SK-N-SH (cell line): ENCODE results near the gene RBP3. TPM values are rescaled to one million over a fixed set of nuclear protein-coding genes. Genes with fewer than 3 reads are reported as not detected.

Experiments used
- CTCF ChIA-PET: fragments of 300-600, 350-600 bp; formaldehyde crosslinking; extraction: SDS; loops from one replicate; lab custom pipeline; 2021; lab: Yijun Ruan, JAX
- POLR2A ChIA-PET: fragments of 350-600 bp; sonication (Branson Sonifier 250); formaldehyde crosslinking; extraction: SDS; loops from one replicate; lab custom pipeline; 2020; ENCODE audit warnings: antibody characterized with exemption, inconsistent platforms; lab: Yijun Ruan, JAX
- DNase-seq: peaks from one replicate; pipeline ENCODE4 v3.0.0; 2012
- H2AFZ ChIP-seq: fragments of 200-600 bp; sonication (generic); 2 replicates; pipeline ENCODE4 v1.8.1; 2016; ENCODE audit warnings: antibody characterized with exemption, mild to moderate bottlenecking, low read depth
- H3F3A ChIP-seq: fragments of 200-600 bp; sonication (generic); replicated peaks from 2 replicates; pipeline ENCODE3; 2016; ENCODE audit warnings: antibody characterized with exemption, mild to moderate bottlenecking; ENCODE audit not compliant: insufficient read depth
- H3K27ac ChIP-seq, 2 experiments: fragments of 200-500 bp in 1 of 2; fragments of 200-600 bp in 1 of 2; sonication (Bioruptor generic) in 1 of 2; sonication (generic), shearing (Covaris generic) in 1 of 2; 2 replicates each; pipeline versions ENCODE4 v1.5.1 to v1.6.1; 2014 to 2016; ENCODE audit warnings: low read depth in 2 of 2, inconsistent platforms in 1 of 2, low read length in 1 of 2, mild to moderate bottlenecking in 1 of 2, mixed read lengths in 1 of 2
- H3K27me3 ChIP-seq: fragments of 200-600 bp; sonication (generic), shearing (Covaris generic); 2 replicates; pipeline ENCODE4 v1.6.1; 2016; ENCODE audit warnings: mixed run types; ENCODE audit not compliant: insufficient read depth
- H3K36me3 ChIP-seq, 2 experiments: fragments of 200-500 bp in 1 of 2; fragments of 200-600 bp in 1 of 2; sonication (Bioruptor generic) in 1 of 2; sonication (generic) in 1 of 2; replicated peaks in 1 of 2; 2 replicates each; pipeline versions ENCODE3 to v1.5.1; 2014 to 2016; ENCODE audit warnings: low read length in 1 of 2, mild to moderate bottlenecking in 1 of 2; ENCODE audit not compliant: insufficient read depth in 2 of 2, control insufficient read depth in 1 of 2
- H3K4me1 ChIP-seq, 2 experiments: fragments of 200-500 bp in 1 of 2; fragments of 200-600 bp in 1 of 2; sonication (Bioruptor generic) in 1 of 2; sonication (generic), shearing (Covaris generic) in 1 of 2; 2 replicates each; pipeline versions ENCODE4 v1.5.1 to v1.6.1; 2014 to 2016; ENCODE audit warnings: low read depth in 1 of 2, low read length in 1 of 2, mixed run types in 1 of 2; ENCODE audit not compliant: insufficient read depth in 2 of 2, control insufficient read depth in 1 of 2
- H3K4me2 ChIP-seq: fragments of 200-600 bp; sonication (generic), shearing (Covaris generic); 2 replicates; pipeline ENCODE4 v1.6.1; 2017; ENCODE audit warnings: mixed run types
- H3K4me3 ChIP-seq, 2 experiments: fragments of 200-500 bp in 1 of 2; fragments of 200-600 bp in 1 of 2; sonication (Bioruptor generic) in 1 of 2; sonication (generic), shearing (Covaris generic) in 1 of 2; 2 replicates each; pipeline versions ENCODE4 v1.5.1 to v1.8.1; 2014 to 2016; ENCODE audit warnings: low read depth in 2 of 2, inconsistent platforms in 1 of 2, low read length in 1 of 2, mild to moderate bottlenecking in 1 of 2, mixed read lengths in 1 of 2, moderate library complexity in 1 of 2
- H3K79me2 ChIP-seq: fragments of 200-600 bp; sonication (generic); 2 replicates; pipeline ENCODE4 v1.8.1; 2017; ENCODE audit warnings: mild to moderate bottlenecking; ENCODE audit not compliant: insufficient read depth
- H3K9ac ChIP-seq: fragments of 200-600 bp; sonication (generic); 2 replicates; pipeline ENCODE4 v1.6.1; 2017; ENCODE audit warnings: mixed run types
- H3K9me2 ChIP-seq: fragments of 200-600 bp; sonication (generic); 2 replicates; pipeline ENCODE4 v1.6.1; 2017; ENCODE audit warnings: mixed run types
- H3K9me3 ChIP-seq: fragments of 200-600 bp; sonication (generic); 2 replicates; pipeline ENCODE4 v1.6.1; 2017; ENCODE audit warnings: mixed run types, mild to moderate bottlenecking, moderate library complexity
- H4K20me1 ChIP-seq: fragments of 200-600 bp; sonication (generic); 2 replicates; pipeline ENCODE4 v1.6.1; 2017; ENCODE audit warnings: mild to moderate bottlenecking, mixed run types; ENCODE audit not compliant: insufficient read depth
- CHD2 ChIP-seq: fragments of 150-350 bp; IDR thresholded peaks from 2 replicates; pipeline ENCODE4 v1.6.1; 2018; ENCODE audit warnings: low read length; ENCODE audit not compliant: partially characterized antibody
- ELF1 ChIP-seq: IDR thresholded peaks from 2 replicates; pipeline ENCODE4 v1.4.0; 2012
- EP300 ChIP-seq, 2 experiments: IDR thresholded peaks; 2 replicates each; pipeline versions ENCODE4 v1.4.0 to v1.6.1; 2012; ENCODE audit warnings: borderline replicate concordance in 1 of 2, low read depth in 1 of 2, low read length in 1 of 2
- EZH2phosphoT487 ChIP-seq: fragments of 200-600 bp; sonication (generic); IDR thresholded peaks from 2 replicates; pipeline ENCODE4 v1.6.1; 2017; ENCODE audit warnings: low read depth, mixed run types, mild to moderate bottlenecking, antibody characterized with exemption, moderate library complexity, borderline replicate concordance
- FOSL2 ChIP-seq: IDR thresholded peaks from 2 replicates; pipeline ENCODE4 v1.4.0; 2012; ENCODE audit warnings: low read depth, mild to moderate bottlenecking, moderate library complexity, borderline replicate concordance
- GABPA ChIP-seq: IDR thresholded peaks from 2 replicates; pipeline ENCODE4 v1.4.0; 2012; ENCODE audit warnings: low read depth, mild to moderate bottlenecking
- GATA2 ChIP-seq: sonication (generic); formaldehyde crosslinking; IDR thresholded peaks from 2 replicates; pipeline ENCODE4 v1.5.0; 2020; ENCODE audit warnings: mild to moderate bottlenecking, missing genetic modification reagents
- JUND ChIP-seq: IDR thresholded peaks from 2 replicates; pipeline ENCODE4 v1.4.0; 2012
- PBX3 ChIP-seq: IDR thresholded peaks from 2 replicates; pipeline ENCODE4; 2012
- RAD21 ChIP-seq: IDR thresholded peaks from 2 replicates; pipeline ENCODE4 v1.6.1; 2012; ENCODE audit warnings: mild to moderate bottlenecking, low read length
- RCOR1 ChIP-seq: fragments of 150-350 bp; IDR thresholded peaks from 2 replicates; pipeline ENCODE4 v1.6.1; 2017; ENCODE audit warnings: antibody characterized with exemption, low read length
- RFX5 ChIP-seq: IDR thresholded peaks from 2 replicates; pipeline ENCODE4 v1.6.1; 2012; ENCODE audit warnings: mild to moderate bottlenecking, improper control_type of control experiment, low read length
- SMC3 ChIP-seq: IDR thresholded peaks from 2 replicates; pipeline ENCODE4 v1.6.1; 2012; ENCODE audit warnings: low read depth, low read length, improper control_type of control experiment
- TCF12 ChIP-seq: IDR thresholded peaks from 2 replicates; pipeline ENCODE4 v1.4.0; 2012
- WGBS: methylation state at CpG from one replicate; pipeline ENCODE4 v1.1.6; 2017; ENCODE audit warnings: low lambda C conversion rate; 5-methylcytosine and 5-hydroxymethylcytosine counted together
- polyA plus RNA-seq, 3 experiments: library from polyadenylated mRNA; depleted of rRNA; stranded (reverse); fragments of >200 nt; gene quantifications; 2 replicates each; pipeline ENCODE4 v1.2.3, GENCODE V29; 2012
- TF ChIP-seq, protein P1 (sequence below): IDR thresholded peaks from 2 replicates; pipeline ENCODE4 v1.4.0; 2012; ENCODE audit warnings: low read depth, borderline replicate concordance
- TF ChIP-seq, protein P2 (sequence below): fragments of 150-350 bp; IDR thresholded peaks from 2 replicates; pipeline ENCODE4 v1.6.1; 2017; ENCODE audit warnings: antibody characterized with exemption, low read length, low read depth, borderline replicate concordance

RBP3 gene
- polyA plus RNA-seq, 1 of the 3 experiments (the other 2 are of a cell fraction): not detected

DNA sequence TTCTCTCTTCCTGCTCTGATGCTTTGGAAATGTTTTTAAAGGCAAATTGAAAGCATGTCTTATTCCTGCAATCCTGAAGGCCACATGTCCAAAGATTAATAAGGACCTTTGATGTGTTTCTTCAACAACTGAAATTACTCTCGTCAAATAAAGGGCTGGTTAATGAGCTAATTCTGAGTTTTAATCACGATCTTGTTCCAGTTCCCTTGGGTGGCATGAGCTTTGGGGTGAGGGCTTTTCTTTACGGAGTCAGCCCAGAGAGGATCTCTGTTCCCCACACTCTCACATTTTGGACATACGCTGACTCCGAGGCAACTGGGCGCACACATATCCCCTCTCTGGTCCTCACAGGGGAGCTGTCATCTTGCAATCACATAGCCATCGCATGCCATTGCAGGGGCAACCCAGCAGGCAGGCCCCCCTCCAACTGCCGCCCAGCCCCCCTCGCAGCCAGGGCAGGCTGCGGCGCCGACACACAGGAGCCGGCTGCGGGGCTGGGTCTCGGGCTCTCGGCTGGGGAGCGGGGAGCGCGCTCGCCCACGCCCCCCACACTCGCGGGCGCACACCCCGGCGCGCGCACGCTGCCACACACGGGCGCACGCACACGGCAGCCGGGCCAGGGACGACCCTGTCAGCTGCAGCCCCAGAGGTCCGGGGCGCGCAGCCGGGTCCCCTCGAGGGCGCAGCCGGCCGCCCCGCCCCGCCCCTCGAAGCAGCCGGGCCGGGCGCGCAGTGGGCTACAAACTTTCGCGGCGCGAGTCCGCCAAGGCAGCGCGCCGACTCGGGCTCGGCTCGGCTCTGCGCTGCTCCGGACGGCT, 48.3 kb upstream of the RBP3 start, which contains the start of gene GDF10:
Gene GDF10 (plus strand): TSS at position 587 of the 818 bp plus-strand sequence. CDS start 455 bp downstream, outside the sequence.
- H3K36me3 ChIP-seq: no peaks in the 10 kb centered on the region
- H3K9ac ChIP-seq: no peak within 1 kb of the TSS
- no peak for TF ChIP-seq JUND
- TF ChIP-seq SMC3: no peak
- TF ChIP-seq EP300 (IDR thresholded peaks at IDR 0.05; ENCODE audit: borderline replicate concordance in 1 of 2, low read depth in 1 of 2, low read length in 1 of 2): no peak
- no peak for TF ChIP-seq PBX3
- no peak for TF ChIP-seq ELF1
- TF ChIP-seq RFX5: no peak
- TF ChIP-seq GABPA: no peak
- TF ChIP-seq CHD2: no peak
- TF ChIP-seq TCF12: no peak
- POLR2A ChIA-PET: interaction anchor here (0.9 to 1.7 kb wide), 4 partner anchors 14 to 266 kb away, joined by 3 to 4 read pairs (median 4); no protein-coding TSS in a partner anchor
- CTCF ChIA-PET: interaction anchor here (4.3 to 5.2 kb wide), 2 partner anchors 12 to 275 kb away, joined by 28 to 50 read pairs; no protein-coding TSS in a partner anchor
- peaks cover 0 to 56% of the 10 kb centered on the region in 2 experiments; a peak in 1 of 4 replicates for H3K4me1 ChIP-seq
- no peaks in the 10 kb centered on the region for H3K79me2 ChIP-seq
- peak within 1 kb of the TSS; percentile 19; the same call in 1 of the 2 replicates for H3K4me2 ChIP-seq
- no peaks in the 10 kb centered on the region for H4K20me1 ChIP-seq
- peak within 1 kb of the TSS in 1 of 2 experiments; percentile 49; a peak in 2 of 4 replicates for H3K4me3 ChIP-seq
- no peak within 1 kb of the TSS for H2AFZ ChIP-seq
- peak within 1 kb of the TSS in 1 of 2 experiments; percentile 71; a peak in 1 of 4 replicates for H3K27ac ChIP-seq
- 46% methylated on average over 5 of the region's 64 CpGs for WGBS
- peak; percentile 73 for DNase-seq
- no peaks in the 10 kb centered on the region for H3K9me3 ChIP-seq
- no peaks in the 10 kb centered on the region for H3K9me2 ChIP-seq
- H3K27me3 ChIP-seq: peaks cover 43% of the 10 kb centered on the region
- H3F3A ChIP-seq: no peaks in the 10 kb centered on the region

DNA sequence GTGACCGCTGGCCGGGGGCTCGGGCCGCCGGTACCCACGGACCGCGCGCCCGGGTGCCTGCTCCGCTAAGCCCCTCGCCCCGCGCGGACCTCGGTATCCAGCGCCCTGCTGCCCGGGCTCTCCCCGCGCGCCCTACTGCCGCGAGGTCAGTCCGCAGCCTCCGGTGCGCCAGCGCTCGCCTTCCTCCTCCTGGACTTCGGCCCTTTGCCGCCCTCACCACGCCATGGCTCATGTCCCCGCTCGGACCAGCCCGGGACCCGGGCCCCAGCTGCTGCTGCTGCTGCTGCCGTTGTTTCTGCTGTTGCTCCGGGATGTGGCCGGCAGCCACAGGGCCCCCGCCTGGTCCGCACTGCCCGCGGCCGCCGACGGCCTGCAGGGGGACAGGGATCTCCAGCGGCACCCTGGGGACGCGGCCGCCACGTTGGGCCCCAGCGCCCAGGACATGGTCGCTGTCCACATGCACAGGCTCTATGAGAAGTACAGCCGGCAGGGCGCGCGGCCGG, 47.7 kb upstream of the RBP3 start:
- Histone ChIP-seq H3K79me2 (no peaks in the 10 kb centered on the region), H2AFZ (no peak overlapping the region), H3F3A (no peaks in the 10 kb centered on the region), H3K4me1 (peaks cover 0 to 58% of the 10 kb centered on the region in 2 experiments; a peak in 1 of 4 replicates), H3K9me3 (no peaks in the 10 kb centered on the region), H3K4me2 (peak overlapping the region; percentile 19; the same call in 1 of the 2 replicates), H3K9ac (no peak overlapping the region), H4K20me1 (no peaks in the 10 kb centered on the region), H3K27ac (peak overlapping the region in 1 of 2 experiments; percentile 71; a peak in 1 of 4 replicates), H3K27me3 (peaks cover 43% of the 10 kb centered on the region), H3K4me3 (peak overlapping the region in 1 of 2 experiments; percentile 49; a peak in 2 of 4 replicates), H3K36me3 (no peaks in the 10 kb centered on the region), H3K9me2 (no peaks in the 10 kb centered on the region)
- peak; percentile 73 for DNase-seq
- 43% methylated on average over 5 of the region's 57 CpGs for WGBS
- no peak for TF ChIP-seq GATA2 (CRISPR knock-in tag)
- TF ChIP-seq FOSL2: no peak
- no peak for TF ChIP-seq EZH2phosphoT487
- TF ChIP-seq, protein P1, sequence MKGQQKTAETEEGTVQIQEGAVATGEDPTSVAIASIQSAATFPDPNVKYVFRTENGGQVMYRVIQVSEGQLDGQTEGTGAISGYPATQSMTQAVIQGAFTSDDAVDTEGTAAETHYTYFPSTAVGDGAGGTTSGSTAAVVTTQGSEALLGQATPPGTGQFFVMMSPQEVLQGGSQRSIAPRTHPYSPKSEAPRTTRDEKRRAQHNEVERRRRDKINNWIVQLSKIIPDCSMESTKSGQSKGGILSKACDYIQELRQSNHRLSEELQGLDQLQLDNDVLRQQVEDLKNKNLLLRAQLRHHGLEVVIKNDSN: no peak
- no peak for TF ChIP-seq SMC3
- TF ChIP-seq PBX3: no peak
- TF ChIP-seq RCOR1: no peak
- TF ChIP-seq, protein P2, sequence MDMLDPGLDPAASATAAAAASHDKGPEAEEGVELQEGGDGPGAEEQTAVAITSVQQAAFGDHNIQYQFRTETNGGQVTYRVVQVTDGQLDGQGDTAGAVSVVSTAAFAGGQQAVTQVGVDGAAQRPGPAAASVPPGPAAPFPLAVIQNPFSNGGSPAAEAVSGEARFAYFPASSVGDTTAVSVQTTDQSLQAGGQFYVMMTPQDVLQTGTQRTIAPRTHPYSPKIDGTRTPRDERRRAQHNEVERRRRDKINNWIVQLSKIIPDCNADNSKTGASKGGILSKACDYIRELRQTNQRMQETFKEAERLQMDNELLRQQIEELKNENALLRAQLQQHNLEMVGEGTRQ: no peak
- no peak for TF ChIP-seq RAD21
- ChIA-PET POLR2A (interaction anchor here (0.5 to 1.7 kb wide), 4 partner anchors 13 to 266 kb away, joined by 4 to 5 read pairs (median 4); no protein-coding TSS in a partner anchor), CTCF (interaction anchor here (4.3 to 5.2 kb wide), 2 partner anchors 11 to 276 kb away, joined by 28 to 50 read pairs; no protein-coding TSS in a partner anchor)
